PC-9 (cell line): ENCODE results near the gene TOGARAM2. TPM values are rescaled to one million over a fixed set of nuclear protein-coding genes. Genes with fewer than 3 reads are reported as not detected.

Experiments used
- BruUV-seq: library from RNA; stranded (reverse); fragments of 400-500 nt; replicated peaks from 2 replicates; lab custom pipeline; 2021; lab: Mats Ljungman, UMichigan
- CTCF ChIA-PET: fragments of 300-600 bp; sonication (Branson Sonifier 250); formaldehyde crosslinking; loops from one replicate; lab custom pipeline; 2022; ENCODE audit warnings: antibody characterized with exemption; lab: Charles Lee
- POLR2A ChIA-PET: fragments of 300-600 bp; sonication (Branson Sonifier 250); formaldehyde crosslinking; loops from one replicate; lab custom pipeline; 2022; ENCODE audit warnings: antibody characterized with exemption; ENCODE audit not compliant: unreplicated experiment; lab: Charles Lee
- DNase-seq, 2 experiments: peaks; one replicate each; pipeline versions ENCODE4 v3.0.0 to v3.0.0-alpha.2; 2015 to 2022; ENCODE audit warnings: mixed read lengths in 1 of 2
- H2AFZ ChIP-seq: fragments of 200-600 bp; sonication (generic); 2 replicates; pipeline ENCODE4 v1.8.1; 2017; ENCODE audit warnings: antibody characterized with exemption
- H3F3A ChIP-seq: fragments of 200-600 bp; sonication (generic); 2 replicates; pipeline ENCODE4 v1.8.1; 2017; ENCODE audit warnings: antibody characterized with exemption, mild to moderate bottlenecking, low read depth; ENCODE audit not compliant: insufficient read depth
- H3K27ac ChIP-seq: fragments of 200-600 bp; sonication (generic); 2 replicates; pipeline ENCODE4 v1.6.1; 2016; ENCODE audit warnings: mixed run types
- H3K27me3 ChIP-seq: fragments of 200-600 bp; sonication (generic); 2 replicates; pipeline ENCODE4 v1.6.1; 2016; ENCODE audit warnings: low read depth, mixed run types; ENCODE audit not compliant: insufficient read depth
- H3K36me3 ChIP-seq: fragments of 200-600 bp; sonication (generic); 2 replicates; pipeline ENCODE4 v1.6.1; 2016; ENCODE audit warnings: low read depth, mixed run types
- H3K4me1 ChIP-seq: fragments of 200-600 bp; sonication (generic); replicated peaks from 2 replicates; pipeline ENCODE4 v1.6.1; 2016; ENCODE audit warnings: mixed run types; ENCODE audit not compliant: insufficient read depth
- H3K4me2 ChIP-seq: fragments of 200-600 bp; sonication (generic); 2 replicates; pipeline ENCODE4 v1.6.1; 2017; ENCODE audit warnings: mixed run types
- H3K4me3 ChIP-seq: fragments of 200-600 bp; sonication (generic); 2 replicates; pipeline ENCODE4 v1.6.1; 2016; ENCODE audit warnings: mixed run types
- H3K79me2 ChIP-seq: fragments of 200-600 bp; sonication (generic); 2 replicates; pipeline ENCODE4 v1.6.1; 2017; ENCODE audit warnings: low read depth, mixed run types
- H3K9me2 ChIP-seq: fragments of 200-600 bp; sonication (generic); 2 replicates; pipeline ENCODE4 v1.8.1; 2017; ENCODE audit warnings: mild to moderate bottlenecking; ENCODE audit not compliant: insufficient read depth
- H3K9me3 ChIP-seq: fragments of 200-600 bp; sonication (generic); 2 replicates; pipeline ENCODE4 v1.8.1; 2016; ENCODE audit warnings: low read depth; ENCODE audit not compliant: insufficient read depth
- H4K20me1 ChIP-seq: fragments of 200-600 bp; sonication (generic); 2 replicates; pipeline ENCODE4 v1.8.1; 2017; ENCODE audit not compliant: insufficient read depth
- CTCF ChIP-seq: fragments of 200-600 bp; sonication (generic); conservative IDR thresholded peaks from 2 replicates; pipeline ENCODE4 v1.6.1; 2017; ENCODE audit warnings: mixed run types, antibody characterized with exemption, mild to moderate bottlenecking, moderate library complexity
- EZH2 ChIP-seq: fragments of 200-600 bp; sonication (generic); IDR thresholded peaks from 2 replicates; pipeline ENCODE4 v1.8.0; 2017; ENCODE audit warnings: antibody characterized with exemption, low read depth
- intact Hi-C: fragments of 100-400 bp; cut with micrococcal nuclease; formaldehyde crosslinking; loops from one replicate; pipeline ENCODE4 v1.10.0; 2022; ENCODE audit not compliant: unreplicated experiment
- total RNA-seq: library from RNA; stranded (reverse); gene quantifications from 2 replicates; pipeline ENCODE4 v1.2.3, GENCODE V29; 2021

TOGARAM2 gene
- total RNA-seq, 1 experiment from 2014 or later = 0.44 TPM

DNA sequence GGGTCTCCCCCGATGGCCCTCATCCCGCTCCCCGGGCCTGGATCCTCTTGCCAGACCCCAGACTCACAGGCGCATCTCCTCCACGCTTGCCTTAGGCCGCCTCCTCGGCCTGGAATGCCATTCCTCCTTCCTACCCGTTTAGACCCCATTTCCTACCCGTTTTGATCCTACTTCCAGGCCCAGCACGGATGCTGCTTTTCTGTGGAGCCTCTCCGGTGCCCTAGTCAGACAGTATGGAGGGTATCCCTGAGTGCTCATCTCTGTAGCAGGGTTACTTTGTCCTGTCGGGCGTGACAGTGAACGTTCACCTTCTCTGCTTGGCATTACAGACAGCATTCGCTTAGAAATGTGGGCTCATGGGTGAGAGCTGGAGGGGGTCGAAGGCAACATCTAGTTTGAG is 9.3 kb downstream of the TOGARAM2 start:
- no TSS peak for BruUV-seq
- no peak overlapping the region for H3K4me3 ChIP-seq
- H4K20me1 ChIP-seq = no peaks in the 10 kb centered on the region
- DNase-seq = no peak
- peaks cover 13% of the 10 kb centered on the region for H3K4me1 ChIP-seq
- intact Hi-C loops = no loop called here
- H3K9me2 ChIP-seq = no peaks in the 10 kb centered on the region
- ChIA-PET POLR2A (no interaction called here), CTCF (no interaction called here)
- no peaks in the 10 kb centered on the region for H3K9me3 ChIP-seq
- no peaks in the 10 kb centered on the region for H3K27me3 ChIP-seq
- H3K36me3 ChIP-seq = no peaks in the 10 kb centered on the region
- no peaks in the 10 kb centered on the region for H3K79me2 ChIP-seq
- no peak overlapping the region for H3K27ac ChIP-seq
- H2AFZ ChIP-seq = no peak overlapping the region
- no peak for TF ChIP-seq CTCF
- TF ChIP-seq EZH2 = no peak
- no peak overlapping the region for H3K4me2 ChIP-seq
- H3F3A ChIP-seq = 0 out of 2 replicates have a peak, but pooled peaks cover 5% of the 10 kb centered on the region

DNA sequence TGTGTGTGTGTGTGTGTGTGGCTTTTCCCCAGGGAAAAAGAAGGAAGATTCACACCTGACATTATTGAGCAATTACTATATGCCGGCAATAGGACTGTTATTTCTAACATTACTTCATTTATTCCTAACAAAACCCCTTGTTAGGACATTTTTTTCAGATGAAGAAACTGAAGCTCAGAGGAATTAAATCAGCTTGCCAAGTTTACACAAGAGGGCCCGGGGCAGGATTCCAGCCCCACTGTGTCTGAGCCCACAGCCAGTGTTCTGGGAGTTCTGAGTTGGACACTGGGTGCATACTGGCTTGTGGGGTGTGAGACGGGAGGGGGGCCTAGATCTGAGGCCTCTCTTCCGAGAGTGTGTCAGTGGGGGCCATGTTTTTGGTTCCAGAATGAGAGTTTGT is 9.9 kb downstream of the TOGARAM2 start:
- no peak overlapping the region for H2AFZ ChIP-seq
- H4K20me1 ChIP-seq = no peaks in the 10 kb centered on the region
- H3K4me1 ChIP-seq = peaks cover 13% of the 10 kb centered on the region
- H3K27me3 ChIP-seq = no peaks in the 10 kb centered on the region
- intact Hi-C loops = no loop called here
- H3K4me2 ChIP-seq = no peak overlapping the region
- no peak for DNase-seq
- BruUV-seq = no TSS peak
- no peaks in the 10 kb centered on the region for H3K9me3 ChIP-seq
- POLR2A ChIA-PET = no interaction called here
- no peak for TF ChIP-seq CTCF
- TF ChIP-seq EZH2 = no peak
- H3K9me2 ChIP-seq = no peaks in the 10 kb centered on the region
- H3K36me3 ChIP-seq = no peaks in the 10 kb centered on the region
- H3K79me2 ChIP-seq = no peaks in the 10 kb centered on the region
- H3F3A ChIP-seq = 0 out of 2 replicates have a peak, but pooled peaks cover 5% of the 10 kb centered on the region
- H3K27ac ChIP-seq = no peak overlapping the region
- CTCF ChIA-PET = no interaction called here
- H3K4me3 ChIP-seq = no peak overlapping the region

- Histone ChIP-seq H3K36me3 (no peaks in the 10 kb centered on the region), H2AFZ (no peak overlapping the region), H3K27ac (no peak overlapping the region), H4K20me1 (no peaks in the 10 kb centered on the region), H3K4me2 (no peak overlapping the region), H3K27me3 (no peaks in the 10 kb centered on the region), H3F3A (0 out of 2 replicates have a peak, but pooled peaks cover 5% of the 10 kb centered on the region), H3K4me3 (no peak overlapping the region), H3K4me1 (peaks cover 13% of the 10 kb centered on the region), H3K9me3 (no peaks in the 10 kb centered on the region), H3K9me2 (no peaks in the 10 kb centered on the region), H3K79me2 (no peaks in the 10 kb centered on the region)
- intact Hi-C loops = no loop called here
- ChIA-PET POLR2A (no interaction called here), CTCF (no interaction called here)
- TF ChIP-seq CTCF (no peak), EZH2 (no peak)
- no TSS peak for BruUV-seq
- no peak for DNase-seq
Measured at GRCh38 chr2:28991460-28991859, 10.4 kb downstream of the TOGARAM2 start.
